GM23248 (cell line): ENCODE data around the gene XG.

Source experiments
- EZH2 ChIP-seq: fragments of 200-600 bp; sonication (generic); IDR thresholded peaks from 2 replicates; pipeline ENCODE4 v1.6.1; 2018; ENCODE audit warnings: antibody characterized with exemption, mild to moderate bottlenecking; ENCODE audit not compliant: insufficient read depth, poor library complexity, severe bottlenecking
- EZH2phosphoT487 ChIP-seq: fragments of 200-600 bp; sonication (generic); IDR thresholded peaks from 2 replicates; pipeline ENCODE4 v1.6.1; 2018; ENCODE audit warnings: antibody characterized with exemption, moderate library complexity, mild to moderate bottlenecking, low read depth; ENCODE audit not compliant: insufficient read depth

DNA sequence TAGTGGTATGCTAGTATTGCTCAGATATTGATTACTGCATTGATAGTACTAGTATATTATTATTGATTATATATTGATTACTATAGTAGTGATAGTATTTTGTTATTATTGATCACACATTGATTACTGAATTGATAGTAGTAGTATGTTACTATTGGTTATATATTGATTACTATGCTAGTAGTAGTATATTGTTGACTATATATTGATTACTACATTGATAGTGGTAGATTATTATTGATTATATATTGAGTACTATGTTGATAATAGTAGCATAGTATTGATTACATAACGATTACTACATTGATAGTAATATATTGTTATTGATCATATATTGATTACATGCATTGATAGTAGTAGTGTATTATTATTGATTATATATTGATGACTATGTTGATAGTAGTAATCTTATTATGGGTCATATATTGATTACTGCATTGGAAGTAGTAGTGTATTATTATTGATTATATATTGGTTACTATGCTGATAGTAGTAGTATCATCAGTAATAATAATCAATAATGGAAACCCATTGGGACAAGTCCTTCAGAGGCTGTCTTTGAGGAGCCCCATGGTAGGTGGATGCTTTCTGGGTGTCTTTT lies 107.5 kb downstream of the XG start:
- no peak for TF ChIP-seq EZH2
- TF ChIP-seq EZH2phosphoT487 = no peak
